ENCODE measurements around the gene LGMN. TPM values are rescaled to one million over a fixed set of nuclear protein-coding genes. Genes with fewer than 3 reads are reported as not detected.
A peak's percentile ranks its signal among the peaks of the same experiment; 100 is the strongest.

The LGMN gene
- total and polyA plus RNA-seq, 9 of the 15 experiments (the other 6 are each of a cell fraction or from before 2014, with no cell fraction given) = 0.05 to 1.4 (median 0.43) TPM; not detected in 2

GRCh38 chr14:92753250-92753649, 4.8 kb upstream of the LGMN start:
- Histone ChIP-seq H4K20me1 (replicated peaks; ENCODE audit: control insufficient read depth, insufficient read depth, low read length) (no peaks in the 10 kb centered on the region), H3K4me2 (ENCODE audit: insufficient read depth, low read length) (no peak overlapping the region), H3K36me3 (ENCODE audit: control insufficient read depth, insufficient read depth, low read length) (no peaks in the 10 kb centered on the region), H3K27ac (ENCODE audit: extremely low read depth, low read depth, low read length) (no peak overlapping the region), H3K4me3 (no peak overlapping the region), H3K9ac (ENCODE audit: insufficient read depth in 1 of 2, low read depth in 2 of 2, low read length in 2 of 2) (no peak overlapping the region), H2AFZ (ENCODE audit: low read depth, low read length) (no peak overlapping the region), H3K9me1 (ENCODE audit: control insufficient read depth, insufficient read depth, low read length) (no peaks in the 10 kb centered on the region), H3K27me3 (ENCODE audit: control insufficient read depth in 2 of 2, insufficient read depth in 2 of 2, low read length in 2 of 2) (peaks cover 0 to 5% of the 10 kb centered on the region in 2 experiments; a peak in 1 of 5 replicates), H3K4me1 (replicated peaks in 1 of 2; ENCODE audit: control insufficient read depth in 2 of 2, insufficient read depth in 2 of 2, low read length in 2 of 2) (peaks cover 3 to 4% of the 10 kb centered on the region in 2 experiments; a peak in 4 of 5 replicates), H3K9me3 (replicated peaks; ENCODE audit: control insufficient read depth, insufficient read depth, low read depth, low read length) (no peaks in the 10 kb centered on the region), H3K79me2 (ENCODE audit: control insufficient read depth, insufficient read depth, low read length) (no peaks in the 10 kb centered on the region)
- in situ Hi-C loops (cut with MboI) = no loop called here
- 6% methylated on average over 5 of the region's 5 CpGs for WGBS (ENCODE audit: insufficient coverage, low coverage, missing lambda C conversion rate)
- FAIRE-seq (no peak), DNase-seq (ENCODE audit: extremely low read depth in 1 of 4, low spot score in 3 of 4) (no peak), ATAC-seq (no peak)
- TF ChIP-seq PRDM10 (IDR thresholded peaks at IDR 0.05; ENCODE audit: partially characterized antibody) = peak; percentile 56
- no peak for TF ChIP-seq TCF15 (CRISPR knock-in tag; IDR thresholded peaks at IDR 0.05)
- peak; percentile 63; the same call in 1 of the 2 replicates for TF ChIP-seq ZNF766 (CRISPR knock-in tag; conservative IDR thresholded peaks at IDR 0.05)
- POLR2A ChIA-PET = no interaction called here
- CTCF ChIA-PET (ENCODE audit: low intra/inter-chr PET ratio) = no interaction called here
- intact Hi-C loops (cut with micrococcal nuclease) = no loop called here
- no TSS peak for BruUV-seq (replicated peaks)
